ENCODE measurements around the gene UCKL1. TPM values are rescaled to one million over a fixed set of nuclear protein-coding genes. Genes with fewer than 3 reads are reported as not detected.

The UCKL1 gene
- polyA plus RNA-seq, 3 donors, result 10.9 to 65.8 (median 14.5) TPM

DNA sequence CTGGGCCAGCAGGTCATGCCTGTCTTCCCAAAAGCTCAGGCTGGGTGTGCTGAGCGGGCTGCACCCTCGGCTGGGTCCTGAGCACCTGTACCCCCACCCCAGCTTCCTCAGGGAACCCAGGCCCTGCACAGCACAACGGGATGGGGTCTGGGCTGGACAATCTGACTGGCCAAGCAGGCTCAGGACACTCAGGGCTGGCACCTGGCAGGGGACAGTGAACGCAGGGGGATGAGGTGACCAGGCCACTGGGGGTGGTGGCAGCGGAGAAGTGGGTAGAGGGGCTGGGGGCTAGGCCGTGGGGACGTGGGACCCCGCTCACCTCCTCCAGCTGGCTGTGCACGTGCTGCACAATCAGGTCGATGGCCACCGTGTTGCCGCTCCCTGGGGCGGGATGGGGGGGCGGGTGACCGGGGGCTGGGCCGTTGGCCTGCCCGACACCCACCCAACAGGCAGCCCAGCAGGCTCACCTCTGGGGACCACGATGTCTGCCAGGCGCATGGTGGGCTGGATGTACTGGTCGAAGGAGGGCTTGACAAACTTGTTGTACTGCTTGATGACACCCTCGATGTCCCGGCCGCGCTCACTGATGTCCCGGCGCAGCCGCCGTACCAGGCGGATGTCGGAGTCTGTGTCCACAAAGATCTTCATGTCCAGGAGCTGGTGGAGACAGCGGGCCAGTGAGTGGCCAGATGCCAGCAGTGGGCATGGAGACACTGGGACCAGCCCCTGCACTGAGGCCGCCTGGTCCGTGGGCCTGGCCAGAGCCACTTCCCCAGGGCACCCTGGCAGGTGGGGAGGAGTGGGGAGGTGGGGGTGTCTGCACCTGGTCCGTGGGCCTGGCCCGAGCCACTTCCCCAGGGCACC, 11.9 kb downstream of the UCKL1 start:
- peaks cover 73% of the 10 kb centered on the region for H3K79me2 ChIP-seq (ENCODE audit: insufficient read depth, low read length)
- peaks cover 99% of the 10 kb centered on the region for H4K20me1 ChIP-seq (ENCODE audit: insufficient read depth, low read length)
- peak in 1 of 3 donors; percentile 6 for DNase-seq
- peaks cover 50 to 53% of the 10 kb centered on the region in 2 donors for H3K4me1 ChIP-seq (ENCODE audit: control insufficient read depth in 1 of 2, insufficient read depth in 2 of 2, low read length in 2 of 2)
- no peak overlapping the region for H3K27ac ChIP-seq (ENCODE audit: low read depth in 1 of 2, low read length in 2 of 2)
- no peak overlapping the region for H2AFZ ChIP-seq (ENCODE audit: insufficient read depth, low read depth, low read length, poor library complexity, severe bottlenecking)
- Mint-ChIP-seq H3K4me1 (peaks cover 44% of the 10 kb centered on the region), H3K9me3 (peaks cover 0 to 2% (median 0%) of the 10 kb centered on the region in 7 donors), H3K27ac (no peak overlapping the region), H3K36me3 (peaks cover 18 to 37% of the 10 kb centered on the region in 2 donors), H3K4me3 (no peak overlapping the region), H3K27me3 (ENCODE audit: low read depth in 3 of 3) (peaks cover 0 to 2% (median 0%) of the 10 kb centered on the region in 3 donors)
- H3K4me3 ChIP-seq (replicated peaks in 1 of 3; ENCODE audit: low read depth in 2 of 3, low read length in 3 of 3), result no peak overlapping the region
- intact Hi-C loops (cut with micrococcal nuclease), result loop anchor here (5.0 kb wide), 2 partner anchors 37 to 302 kb away; no protein-coding TSS in a partner anchor
- H3K27me3 ChIP-seq (ENCODE audit: control insufficient read depth in 2 of 2, insufficient read depth in 2 of 2, low read length in 2 of 2), result no peaks in the 10 kb centered on the region
- TF ChIP-seq, protein P1, sequence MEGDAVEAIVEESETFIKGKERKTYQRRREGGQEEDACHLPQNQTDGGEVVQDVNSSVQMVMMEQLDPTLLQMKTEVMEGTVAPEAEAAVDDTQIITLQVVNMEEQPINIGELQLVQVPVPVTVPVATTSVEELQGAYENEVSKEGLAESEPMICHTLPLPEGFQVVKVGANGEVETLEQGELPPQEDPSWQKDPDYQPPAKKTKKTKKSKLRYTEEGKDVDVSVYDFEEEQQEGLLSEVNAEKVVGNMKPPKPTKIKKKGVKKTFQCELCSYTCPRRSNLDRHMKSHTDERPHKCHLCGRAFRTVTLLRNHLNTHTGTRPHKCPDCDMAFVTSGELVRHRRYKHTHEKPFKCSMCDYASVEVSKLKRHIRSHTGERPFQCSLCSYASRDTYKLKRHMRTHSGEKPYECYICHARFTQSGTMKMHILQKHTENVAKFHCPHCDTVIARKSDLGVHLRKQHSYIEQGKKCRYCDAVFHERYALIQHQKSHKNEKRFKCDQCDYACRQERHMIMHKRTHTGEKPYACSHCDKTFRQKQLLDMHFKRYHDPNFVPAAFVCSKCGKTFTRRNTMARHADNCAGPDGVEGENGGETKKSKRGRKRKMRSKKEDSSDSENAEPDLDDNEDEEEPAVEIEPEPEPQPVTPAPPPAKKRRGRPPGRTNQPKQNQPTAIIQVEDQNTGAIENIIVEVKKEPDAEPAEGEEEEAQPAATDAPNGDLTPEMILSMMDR (IDR thresholded peaks at IDR 0.05), result no peak
- peaks cover 44 to 50% of the 10 kb centered on the region in 2 donors for H3K36me3 ChIP-seq (replicated peaks in 1 of 2; ENCODE audit: control insufficient read depth in 1 of 2, insufficient read depth in 2 of 2, low read length in 2 of 2)
- H3K9ac ChIP-seq (ENCODE audit: insufficient read depth, low read length, poor library complexity, severe bottlenecking), result no peak overlapping the region
- no peaks in the 10 kb centered on the region for H3K9me3 ChIP-seq (replicated peaks in 1 of 2; ENCODE audit: control insufficient read depth in 1 of 2, insufficient read depth in 1 of 2, low read length in 2 of 2)
- 94% methylated on average over 31 of the region's 35 CpGs for WGBS (ENCODE audit: insufficient coverage)
- no peak overlapping the region for H3K4me2 ChIP-seq (replicated peaks; ENCODE audit: extremely low read depth, low read length, poor library complexity, severe bottlenecking)

DNA sequence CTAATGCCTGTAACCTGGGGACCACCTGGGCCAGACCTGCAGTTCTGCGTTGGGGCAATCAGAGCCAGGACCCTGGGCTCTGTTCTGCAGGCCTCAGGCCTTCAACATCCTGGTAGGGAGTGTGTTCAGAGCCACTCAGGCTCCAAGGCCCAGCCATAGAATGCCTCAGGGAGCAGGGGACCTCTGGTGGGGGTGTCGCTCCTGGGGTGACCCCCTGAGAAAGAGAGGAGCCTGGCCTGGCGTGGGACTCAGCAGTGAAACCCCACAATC, 12.5 kb downstream of the UCKL1 start:
- Histone ChIP-seq H4K20me1 (ENCODE audit: insufficient read depth, low read length) (peaks cover 99% of the 10 kb centered on the region), H3K4me1 (ENCODE audit: control insufficient read depth in 1 of 2, insufficient read depth in 2 of 2, low read length in 2 of 2) (peaks cover 47 to 53% of the 10 kb centered on the region in 2 donors), H3K27ac (ENCODE audit: low read depth in 1 of 2, low read length in 2 of 2) (no peak overlapping the region), H3K9me3 (replicated peaks in 1 of 2; ENCODE audit: control insufficient read depth in 1 of 2, insufficient read depth in 1 of 2, low read length in 2 of 2) (no peaks in the 10 kb centered on the region), H3K4me3 (replicated peaks in 1 of 3; ENCODE audit: low read depth in 2 of 3, low read length in 3 of 3) (no peak overlapping the region), H3K79me2 (ENCODE audit: insufficient read depth, low read length) (peaks cover 74% of the 10 kb centered on the region), H3K36me3 (replicated peaks in 1 of 2; ENCODE audit: control insufficient read depth in 1 of 2, insufficient read depth in 2 of 2, low read length in 2 of 2) (peaks cover 44 to 53% of the 10 kb centered on the region in 2 donors), H3K9ac (ENCODE audit: insufficient read depth, low read length, poor library complexity, severe bottlenecking) (no peak overlapping the region), H2AFZ (ENCODE audit: insufficient read depth, low read depth, low read length, poor library complexity, severe bottlenecking) (no peak overlapping the region), H3K27me3 (ENCODE audit: control insufficient read depth in 2 of 2, insufficient read depth in 2 of 2, low read length in 2 of 2) (no peaks in the 10 kb centered on the region), H3K4me2 (replicated peaks; ENCODE audit: extremely low read depth, low read length, poor library complexity, severe bottlenecking) (no peak overlapping the region)
- Mint-ChIP-seq H3K4me3 (no peak overlapping the region), H3K36me3 (peaks cover 18 to 37% of the 10 kb centered on the region in 2 donors), H3K27me3 (ENCODE audit: low read depth in 3 of 3) (peaks cover 0 to 2% (median 0%) of the 10 kb centered on the region in 3 donors), H3K27ac (peak overlapping the region in 1 of 7 donors; percentile 27), H3K4me1 (peaks cover 38% of the 10 kb centered on the region), H3K9me3 (peaks cover 0 to 2% (median 0%) of the 10 kb centered on the region in 7 donors)
- no peak for DNase-seq
- WGBS (ENCODE audit: insufficient coverage), result 100% methylated on average over 3 of the region's 3 CpGs
- TF ChIP-seq, protein P1 (IDR thresholded peaks at IDR 0.05), result no peak
- intact Hi-C loops (cut with micrococcal nuclease), result loop anchor here (5.0 kb wide), 2 partner anchors 36 to 301 kb away; no protein-coding TSS in a partner anchor
